ENCODE measurements around the gene CALML6.

The CALML6 gene

DNA sequence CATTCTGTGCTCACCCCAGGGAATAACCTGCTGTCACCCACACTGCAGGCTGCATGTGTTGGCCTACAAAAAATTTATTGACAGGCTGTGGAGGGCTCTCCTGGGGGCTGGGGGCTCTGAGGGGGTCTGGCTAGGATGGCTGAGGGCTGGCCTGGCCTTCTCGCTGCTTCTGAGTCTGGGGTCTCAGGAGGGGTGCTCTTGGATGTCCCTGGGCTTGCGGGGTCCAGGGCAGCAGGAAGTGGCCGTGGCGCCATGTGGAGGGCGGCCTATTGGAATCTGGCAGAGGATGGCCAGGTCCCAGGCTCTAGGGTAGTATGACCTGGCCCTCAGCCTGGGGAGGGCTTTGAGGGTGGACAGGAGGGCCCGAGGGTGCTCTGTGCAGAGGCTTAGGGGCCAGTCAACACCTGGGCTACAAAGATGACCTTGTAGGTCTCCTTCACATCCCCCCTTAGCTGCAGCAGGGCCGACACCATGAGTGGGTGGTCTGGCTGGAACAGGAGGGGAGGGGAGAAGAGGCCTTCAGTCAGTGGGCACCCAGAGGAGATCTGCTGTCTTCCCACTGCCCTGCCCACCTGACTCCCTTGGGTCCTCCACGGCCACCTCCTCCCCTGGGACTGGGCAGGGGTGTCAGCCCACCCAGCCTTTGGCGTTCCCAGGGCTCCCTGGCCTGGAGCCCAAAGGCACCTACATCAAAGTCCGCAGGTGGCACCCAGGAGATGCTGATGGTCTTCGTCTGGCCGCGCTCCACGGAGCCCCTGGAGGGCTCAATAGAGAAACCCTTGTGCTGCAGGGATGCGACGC is 7.0 kb downstream of the CALML6 start:
- no peak for DNase-seq (ENCODE audit: low read depth)
- no peak overlapping the region for H3K4me3 ChIP-seq (ENCODE audit: low read length)
- no peak for TF ChIP-seq CTCF (conservative IDR thresholded peaks at IDR 0.05; ENCODE audit: low read length)

DNA sequence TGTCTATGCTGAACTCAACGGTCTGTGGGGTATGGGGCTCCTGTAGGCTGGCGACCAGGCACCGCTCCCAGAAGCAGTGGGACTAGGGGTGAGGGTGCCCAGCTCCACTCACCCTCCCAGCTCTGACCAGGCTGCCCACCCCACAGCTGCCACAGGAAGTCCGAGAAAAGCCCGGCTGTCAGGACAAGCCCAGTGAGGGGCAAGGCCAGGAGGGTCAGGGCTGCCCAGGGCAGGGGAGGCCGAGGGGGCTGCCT is 7.6 kb downstream of the CALML6 start:
- no peak for DNase-seq (ENCODE audit: low read depth)
- no peak for TF ChIP-seq CTCF (conservative IDR thresholded peaks at IDR 0.05; ENCODE audit: low read length)
- no peak overlapping the region for H3K4me3 ChIP-seq (ENCODE audit: low read length)

DNA sequence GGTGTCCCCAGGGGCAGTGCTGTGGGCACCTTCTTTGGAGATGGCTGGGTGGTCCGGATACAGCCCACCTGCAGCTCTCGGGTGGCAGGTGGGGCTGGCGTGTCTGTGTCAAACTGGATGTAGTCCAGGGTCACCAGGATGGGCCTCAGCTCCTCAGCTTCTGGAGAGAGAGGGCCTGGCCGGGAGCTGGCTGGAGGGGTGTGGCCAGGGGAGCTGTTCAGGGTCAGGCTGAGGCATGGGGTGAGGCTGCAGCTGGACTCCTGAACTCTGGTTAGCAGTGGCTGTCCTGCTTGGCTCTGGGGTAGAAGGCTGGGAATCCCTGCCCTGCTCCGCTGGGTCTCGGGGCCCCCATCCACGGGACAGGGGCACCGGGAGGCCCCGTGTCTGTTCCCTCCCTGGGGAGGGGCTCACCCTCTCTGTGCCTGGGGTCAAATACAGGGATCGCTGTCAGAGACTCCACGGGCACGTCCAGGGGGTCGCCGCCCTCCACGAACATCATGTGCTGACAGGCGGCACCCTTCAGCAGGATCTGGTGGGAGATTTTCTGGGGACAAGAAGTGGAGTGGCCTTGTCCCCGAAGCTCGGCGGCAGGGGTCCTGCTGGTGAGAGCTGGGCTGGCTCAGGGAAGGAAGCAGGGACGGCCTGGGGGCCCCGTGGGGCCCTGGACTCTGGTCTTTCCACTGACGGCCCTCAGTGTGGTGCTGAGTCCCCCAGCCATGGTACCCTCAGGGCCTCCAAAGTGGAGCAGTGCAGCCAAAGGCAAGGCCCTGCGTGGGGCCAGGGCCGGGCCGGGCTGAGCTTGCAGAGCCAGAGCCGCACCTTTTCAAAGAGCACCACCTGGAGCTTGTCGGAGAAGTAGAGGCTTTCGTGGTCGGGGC is 8.1 kb downstream of the CALML6 start:
- H3K4me3 ChIP-seq (ENCODE audit: low read length): no peak overlapping the region
- no peak for DNase-seq (ENCODE audit: low read depth)
- no peak for TF ChIP-seq CTCF (conservative IDR thresholded peaks at IDR 0.05; ENCODE audit: low read length)

DNA sequence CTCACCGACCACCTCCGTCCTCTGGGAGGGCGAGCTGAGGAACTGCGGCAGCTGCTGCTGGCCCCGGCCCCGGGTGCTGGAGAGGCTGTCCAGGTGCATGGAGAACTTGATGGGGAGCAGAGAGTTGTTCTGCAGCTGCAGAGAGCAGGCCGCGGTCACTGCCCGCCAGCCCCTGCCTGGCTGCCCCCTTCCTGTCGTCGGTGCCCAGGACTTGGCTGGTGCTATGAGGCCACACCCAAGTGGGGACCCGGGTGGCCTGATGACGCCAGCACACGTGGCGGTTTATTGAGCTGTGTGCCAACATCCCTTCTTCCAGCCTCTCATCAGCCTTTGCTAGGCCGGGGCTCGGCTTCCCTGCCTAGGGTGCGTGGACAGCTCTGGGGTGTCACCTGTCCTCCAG is 9.3 kb downstream of the CALML6 start:
- no peak for TF ChIP-seq CTCF (conservative IDR thresholded peaks at IDR 0.05; ENCODE audit: low read length)
- no peak for DNase-seq (ENCODE audit: low read depth)
- no peak overlapping the region for H3K4me3 ChIP-seq (ENCODE audit: low read length)

GRCh38 chr1:1924849-1925248 is 9.8 kb downstream of the CALML6 start:
- no peak overlapping the region for H3K4me3 ChIP-seq (ENCODE audit: low read length)
- no peak for TF ChIP-seq CTCF (conservative IDR thresholded peaks at IDR 0.05; ENCODE audit: low read length)
- DNase-seq (ENCODE audit: low read depth): no peak

- no peak for DNase-seq (ENCODE audit: low read depth)
- no peak overlapping the region for H3K4me3 ChIP-seq (ENCODE audit: low read length)
- TF ChIP-seq CTCF (conservative IDR thresholded peaks at IDR 0.05; ENCODE audit: low read length): no peak
Measured at GRCh38 chr1:1925437-1926345, 10.6 kb downstream of the CALML6 start.

All from AG10803 (cell line).